ENCODE data around the gene CPTP.

- TF ChIP-seq CTCF (IDR thresholded peaks at IDR 0.05) (no peak), POLR2A (IDR thresholded peaks at IDR 0.05) (no peak)
Measured at GRCh38 chr1:1319646-1319941, 5.0 kb upstream of the CPTP start.

Measured in Peyer's patch (tissue), 4 donors.